K562 (cell line): ENCODE measurements around the gene ST3GAL5. TPM values are rescaled to one million over a fixed set of nuclear protein-coding genes. Genes with fewer than 3 reads are reported as not detected.

ENCODE experiments used
- ATAC-seq: fragments of 200-7000 bp; cut with Tn5 transposase; 3 replicates; pipeline ENCODE4 v1.9.1; 2020; ENCODE audit warnings: moderate library complexity
- BruUV-seq: library from RNA; stranded (reverse); fragments of 400-500 nt; replicated peaks from 2 replicates; lab custom pipeline; 2021; lab: Mats Ljungman, UMichigan
- CTCF ChIA-PET: fragments of 300-600 bp; formaldehyde crosslinking; extraction: SDS; loops from one replicate; lab custom pipeline; 2021; ENCODE audit warnings: low intra/inter-chr PET ratio; lab: Yijun Ruan, JAX
- POLR2A ChIA-PET: fragments of 300-600, 350-650 bp; sonication (Branson Sonifier 250); formaldehyde crosslinking; extraction: SDS; loops from one replicate; lab custom pipeline; 2021; ENCODE audit warnings: antibody characterized with exemption, inconsistent platforms; lab: Yijun Ruan, JAX
- DNase-seq, 4 experiments: peaks; one replicate each; pipeline versions ENCODE4 v3.0.0 to v3.0.0-alpha.2; 2011 to 2018; ENCODE audit warnings: low spot score in 3 of 4, mixed read lengths in 3 of 4; ENCODE audit errors: extremely low read depth in 1 of 4
- FAIRE-seq: peaks from 2 replicates; lab custom pipeline; 2011; peaks lifted over from hg19 to GRCh38; lab: Jason Lieb, UNC
- H2AFZ ChIP-seq: 2 replicates; pipeline ENCODE4 v1.6.0; 2011; ENCODE audit warnings: low read depth, low read length, control low read depth, inconsistent platforms
- H3K27ac ChIP-seq: fragments of 200-600 bp; 3 replicates; pipeline ENCODE4 v1.8.0; 2011; ENCODE audit warnings: low read depth, mild to moderate bottlenecking, control low read depth, inconsistent platforms, low read length, moderate library complexity, mixed read lengths; ENCODE audit errors: extremely low read depth
- H3K27me3 ChIP-seq, 2 experiments: fragments of 300-600 bp in 1 of 2; 2 replicates in 1 of 2; 3 replicates in 1 of 2; pipeline versions ENCODE4 v1.6.0 to v1.8.0; 2011; ENCODE audit warnings: inconsistent platforms in 2 of 2, low read length in 2 of 2, mild to moderate bottlenecking in 1 of 2, mixed read lengths in 1 of 2, moderate library complexity in 1 of 2; ENCODE audit not compliant: control insufficient read depth in 2 of 2, insufficient read depth in 2 of 2
- H3K36me3 ChIP-seq: fragments of 300-600 bp; 3 replicates; pipeline ENCODE4 v1.8.0; 2011; ENCODE audit warnings: mild to moderate bottlenecking, low read length, inconsistent platforms; ENCODE audit not compliant: control insufficient read depth, insufficient read depth
- H3K4me1 ChIP-seq, 2 experiments: fragments of 200-600 bp in 1 of 2; replicated peaks in 1 of 2; 2 replicates in 1 of 2; 3 replicates in 1 of 2; pipeline versions ENCODE4 v1.5.1 to v1.8.0; 2011; ENCODE audit warnings: inconsistent platforms in 2 of 2, low read length in 2 of 2, mild to moderate bottlenecking in 1 of 2, mixed read lengths in 1 of 2, moderate library complexity in 1 of 2; ENCODE audit not compliant: control insufficient read depth in 2 of 2, insufficient read depth in 2 of 2
- H3K4me2 ChIP-seq: 2 replicates; pipeline ENCODE4 v1.6.1; 2011; ENCODE audit warnings: low read length, control low read depth, inconsistent platforms, mixed read lengths; ENCODE audit not compliant: insufficient read depth
- H3K4me3 ChIP-seq: fragments of 200-600 bp; sonication (generic), shearing (Covaris generic); 2 replicates; pipeline ENCODE4 v1.5.1; 2016; ENCODE audit warnings: control low read depth, inconsistent platforms
- H3K79me2 ChIP-seq: fragments of 200-600 bp; 3 replicates; pipeline ENCODE4 v1.8.0; 2011; ENCODE audit warnings: low read length, inconsistent platforms; ENCODE audit not compliant: control insufficient read depth, insufficient read depth
- H3K9ac ChIP-seq, 2 experiments: 2 replicates each; pipeline versions ENCODE4 v1.6.0 to v1.6.1; 2011; ENCODE audit warnings: low read depth in 2 of 2, low read length in 2 of 2, control low read depth in 1 of 2, inconsistent platforms in 1 of 2, mild to moderate bottlenecking in 1 of 2, mixed read lengths in 1 of 2; ENCODE audit not compliant: insufficient read depth in 1 of 2
- H3K9me1 ChIP-seq: one replicate; pipeline ENCODE4 v1.6.0; 2011; ENCODE audit warnings: inconsistent platforms, mild to moderate bottlenecking, low read length, moderate library complexity; ENCODE audit not compliant: control insufficient read depth, insufficient read depth
- H3K9me3 ChIP-seq: replicated peaks from 2 replicates; pipeline ENCODE4 v1.5.1; 2011; ENCODE audit warnings: low read depth, low read length, inconsistent platforms; ENCODE audit not compliant: control insufficient read depth, insufficient read depth
- H4K20me1 ChIP-seq: replicated peaks from 2 replicates; pipeline ENCODE4 v1.6.1; 2011; ENCODE audit warnings: low read length, inconsistent platforms, mixed read lengths; ENCODE audit not compliant: control insufficient read depth, insufficient read depth
- BRD4 ChIP-seq: fragments of 200-600 bp; sonication (generic); IDR thresholded peaks from 2 replicates; pipeline ENCODE4 v1.6.1; 2017; ENCODE audit warnings: inconsistent platforms
- CBFB ChIP-seq: sonication (generic); formaldehyde crosslinking; IDR thresholded peaks from 2 replicates; pipeline ENCODE4 v1.4.0; 2020; ENCODE audit warnings: mild to moderate bottlenecking, missing genetic modification reagents
- CREM ChIP-seq: IDR thresholded peaks from 2 replicates; pipeline ENCODE4 v1.6.1; 2014; ENCODE audit warnings: antibody characterized with exemption, low read depth
- MYC ChIP-seq, 2 experiments: fragments of 250-450 bp in 1 of 2; sonication (Bioruptor Pico) in 1 of 2; IDR thresholded peaks; 2 replicates each; pipeline versions ENCODE4 v1.5.1 to v1.6.1; 2012 to 2021; ENCODE audit warnings: low read depth in 2 of 2, borderline replicate concordance in 1 of 2, improper control_type of control experiment in 1 of 2, low read length in 1 of 2, mild to moderate bottlenecking in 1 of 2, moderate library complexity in 1 of 2
- SMAD1 ChIP-seq: fragments of 150-350 bp; IDR thresholded peaks from 2 replicates; pipeline ENCODE4 v1.6.1; 2014; ENCODE audit warnings: low read length, low read depth; ENCODE audit not compliant: partially characterized antibody
- ZNF174 ChIP-seq: fragments of 250-450 bp; sonication (Bioruptor Pico); IDR thresholded peaks from 2 replicates; pipeline ENCODE4 v1.4.0; 2020; ENCODE audit warnings: mild to moderate bottlenecking
- ZNF274 ChIP-seq: IDR thresholded peaks from 2 replicates; pipeline ENCODE4 v1.6.1; 2011; ENCODE audit warnings: low read depth, mild to moderate bottlenecking, low read length, moderate library complexity, borderline replicate concordance
- WGBS: fragments of 100-300 bp; shearing (Covaris generic); methylation state at CpG from one replicate; pipeline ENCODE4 v1.1.6; 2016; ENCODE audit warnings: low coverage, mixed read lengths; ENCODE audit not compliant: insufficient coverage; ENCODE audit errors: missing lambda C conversion rate; 5-methylcytosine and 5-hydroxymethylcytosine counted together
- in situ Hi-C: fragments of 300-500 bp; cut with MboI; formaldehyde crosslinking; loops from 4 replicates; pipeline ENCODE4 v1.15.0; 2018; ENCODE audit warnings: inconsistent platforms, mixed read lengths
- intact Hi-C: fragments of 100-400 bp; cut with micrococcal nuclease; formaldehyde crosslinking; loops from 2 replicates; pipeline ENCODE4 v1.14.2; 2022
- polyA plus RNA-seq, 8 experiments: library from polyadenylated mRNA; depleted of rRNA in 4 of 8; stranded (reverse) in 5 of 8; unstranded in 3 of 8; fragments of >200 nt; fragmentation: Nextera tagmentation in 2 of 8; fragmentation: Illumina TruSeq in 1 of 8; extraction: Ambion mirVana in 2 of 8; extraction: Trizol in 1 of 8; gene quantifications; 2 replicates each; pipeline versions ENCODE4 v1.2.1 to v1.2.3, GENCODE V29; 2011 to 2014; ENCODE audit warnings: inconsistent platforms in 1 of 8, missing spikeins in 1 of 8
- total RNA-seq, 7 experiments: library from RNA; depleted of rRNA in 6 of 7; stranded (reverse); fragments of >200 nt in 6 of 7; fragmentation: Illumina TruSeq in 2 of 7; extraction: Trizol in 2 of 7; gene quantifications; 2 replicates each; pipeline versions ENCODE4 v1.2.1 to v1.2.3, GENCODE V29; 2011 to 2021; ENCODE audit warnings: low replicate concordance in 1 of 7
- TF ChIP-seq, protein P1 (sequence below), 2 experiments: fragments of 450-650 bp in 1 of 2; sonication (generic) in 1 of 2; formaldehyde crosslinking in 1 of 2; IDR thresholded peaks in 1 of 2; conservative IDR thresholded peaks in 1 of 2; 2 replicates each; pipeline versions ENCODE4 v1.6.1 to v1.8.1; 2016 to 2023; ENCODE audit warnings: mild to moderate bottlenecking in 2 of 2, moderate library complexity in 2 of 2, inconsistent platforms in 1 of 2, missing genetic modification reagents in 1 of 2
- TF ChIP-seq, protein P2 (sequence below): fragments of 250-450 bp; sonication (Bioruptor Pico); IDR thresholded peaks from 2 replicates; pipeline ENCODE4 v1.4.0; 2020; ENCODE audit warnings: mild to moderate bottlenecking, moderate library complexity, borderline replicate concordance
- TF ChIP-seq, protein P3 (sequence below): fragments of 250-450 bp; sonication (Bioruptor Pico); IDR thresholded peaks from 2 replicates; pipeline ENCODE4 v1.5.0; 2022; ENCODE audit warnings: mild to moderate bottlenecking

Gene ST3GAL5
- total and polyA plus RNA-seq, 9 of the 15 experiments (the other 6 are each of a cell fraction or from before 2014, with no cell fraction given) = 1.6 to 10.0 (median 4.2) TPM

GRCh38 chr2:85862426-85862825, 26.4 kb downstream of the ST3GAL5 start:
- FAIRE-seq = no peak
- CTCF ChIA-PET = no interaction called here

More at GRCh38 chr2:85862426-85862825, 26.4 kb downstream of the ST3GAL5 start:
- Histone ChIP-seq H3K4me1 (peaks cover 0 to 7% of the 10 kb centered on the region in 2 experiments; a peak in 2 of 5 replicates), H3K9ac (no peak overlapping the region), H4K20me1 (no peaks in the 10 kb centered on the region), H3K36me3 (peaks cover 3% of the 10 kb centered on the region; the same call in 2 of the 3 replicates), H3K4me3 (no peak overlapping the region), H2AFZ (no peak overlapping the region), H3K4me2 (no peak overlapping the region), H3K9me3 (no peaks in the 10 kb centered on the region), H3K27me3 (no peaks in the 10 kb centered on the region), H3K79me2 (no peaks in the 10 kb centered on the region), H3K27ac (no peak overlapping the region), H3K9me1 (no peaks in the 10 kb centered on the region)
- in situ Hi-C loops = no loop called here
- POLR2A ChIA-PET = no interaction called here
- BruUV-seq = no TSS peak
- no peak for ATAC-seq
- intact Hi-C loops = no loop called here
- TF ChIP-seq ZNF174 (CRISPR knock-in tag) (no peak), SMAD1 (no peak), CBFB (no peak), MYC (IDR thresholded peaks at IDR 0.05; ENCODE audit: low read depth, low read length) (no peak), MYC (CRISPR knock-in tag; IDR thresholded peaks at IDR 0.05; ENCODE audit: borderline replicate concordance, low read depth) (no peak), ZNF274 (no peak), BRD4 (no peak), CREM (peak; percentile 53; the same call in 1 of the 2 replicates)
- TF ChIP-seq, protein P1, sequence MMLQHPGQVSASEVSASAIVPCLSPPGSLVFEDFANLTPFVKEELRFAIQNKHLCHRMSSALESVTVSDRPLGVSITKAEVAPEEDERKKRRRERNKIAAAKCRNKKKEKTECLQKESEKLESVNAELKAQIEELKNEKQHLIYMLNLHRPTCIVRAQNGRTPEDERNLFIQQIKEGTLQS (IDR thresholded peaks at IDR 0.05) = peak; percentile 42; the same call in 1 of the 2 replicates
- TF ChIP-seq, protein P1 (CRISPR knock-in tag; conservative IDR thresholded peaks at IDR 0.05) = no peak
- TF ChIP-seq, protein P2, sequence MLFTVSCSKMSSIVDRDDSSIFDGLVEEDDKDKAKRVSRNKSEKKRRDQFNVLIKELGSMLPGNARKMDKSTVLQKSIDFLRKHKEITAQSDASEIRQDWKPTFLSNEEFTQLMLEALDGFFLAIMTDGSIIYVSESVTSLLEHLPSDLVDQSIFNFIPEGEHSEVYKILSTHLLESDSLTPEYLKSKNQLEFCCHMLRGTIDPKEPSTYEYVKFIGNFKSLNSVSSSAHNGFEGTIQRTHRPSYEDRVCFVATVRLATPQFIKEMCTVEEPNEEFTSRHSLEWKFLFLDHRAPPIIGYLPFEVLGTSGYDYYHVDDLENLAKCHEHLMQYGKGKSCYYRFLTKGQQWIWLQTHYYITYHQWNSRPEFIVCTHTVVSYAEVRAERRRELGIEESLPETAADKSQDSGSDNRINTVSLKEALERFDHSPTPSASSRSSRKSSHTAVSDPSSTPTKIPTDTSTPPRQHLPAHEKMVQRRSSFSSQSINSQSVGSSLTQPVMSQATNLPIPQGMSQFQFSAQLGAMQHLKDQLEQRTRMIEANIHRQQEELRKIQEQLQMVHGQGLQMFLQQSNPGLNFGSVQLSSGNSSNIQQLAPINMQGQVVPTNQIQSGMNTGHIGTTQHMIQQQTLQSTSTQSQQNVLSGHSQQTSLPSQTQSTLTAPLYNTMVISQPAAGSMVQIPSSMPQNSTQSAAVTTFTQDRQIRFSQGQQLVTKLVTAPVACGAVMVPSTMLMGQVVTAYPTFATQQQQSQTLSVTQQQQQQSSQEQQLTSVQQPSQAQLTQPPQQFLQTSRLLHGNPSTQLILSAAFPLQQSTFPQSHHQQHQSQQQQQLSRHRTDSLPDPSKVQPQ = no peak
- TF ChIP-seq, protein P3, sequence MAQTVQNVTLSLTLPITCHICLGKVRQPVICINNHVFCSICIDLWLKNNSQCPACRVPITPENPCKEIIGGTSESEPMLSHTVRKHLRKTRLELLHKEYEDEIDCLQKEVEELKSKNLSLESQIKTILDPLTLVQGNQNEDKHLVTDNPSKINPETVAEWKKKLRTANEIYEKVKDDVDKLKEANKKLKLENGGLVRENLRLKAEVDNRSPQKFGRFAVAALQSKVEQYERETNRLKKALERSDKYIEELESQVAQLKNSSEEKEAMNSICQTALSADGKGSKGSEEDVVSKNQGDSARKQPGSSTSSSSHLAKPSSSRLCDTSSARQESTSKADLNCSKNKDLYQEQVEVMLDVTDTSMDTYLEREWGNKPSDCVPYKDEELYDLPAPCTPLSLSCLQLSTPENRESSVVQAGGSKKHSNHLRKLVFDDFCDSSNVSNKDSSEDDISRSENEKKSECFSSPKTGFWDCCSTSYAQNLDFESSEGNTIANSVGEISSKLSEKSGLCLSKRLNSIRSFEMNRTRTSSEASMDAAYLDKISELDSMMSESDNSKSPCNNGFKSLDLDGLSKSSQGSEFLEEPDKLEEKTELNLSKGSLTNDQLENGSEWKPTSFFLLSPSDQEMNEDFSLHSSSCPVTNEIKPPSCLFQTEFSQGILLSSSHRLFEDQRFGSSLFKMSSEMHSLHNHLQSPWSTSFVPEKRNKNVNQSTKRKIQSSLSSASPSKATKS (CRISPR knock-in tag) = no peak
- WGBS = 42% methylated on average over 5 of the region's 5 CpGs
- DNase-seq = no peak
